Activated T-cell treated with anti-CD3 and anti-CD28 coated beads, Interleukin-2, amount 50 U/mL, for 4 hours (primary cell): ENCODE results near the gene MAN1C1. TPM values are rescaled to one million over a fixed set of nuclear protein-coding genes. Genes with fewer than 3 reads are reported as not detected.

Source experiments
- ATAC-seq, 2 donors: fragments of 200-7000 bp; cut with Tn5 transposase; one replicate each; pipeline ENCODE4 v1.10.0; 2021
- DNase-seq: peaks from one replicate; pipeline ENCODE4 v3.0.0-alpha.2; 2020
- H3K27me3 Mint-ChIP-seq: one replicate; pipeline ENCODE4 v1.8.0; 2021; ENCODE audit warnings: low read depth, mixed read lengths
- H3K36me3 Mint-ChIP-seq: one replicate; pipeline ENCODE4 v1.8.0; 2022; ENCODE audit warnings: mixed read lengths; ENCODE audit not compliant: insufficient read depth
- H3K4me1 Mint-ChIP-seq: one replicate; pipeline ENCODE4 v1.8.0; 2021; ENCODE audit warnings: low read depth, mixed read lengths
- H3K4me3 Mint-ChIP-seq: one replicate; pipeline ENCODE4 v1.8.0; 2021; ENCODE audit warnings: mild to moderate bottlenecking, moderate library complexity, mixed read lengths
- H3K9me3 Mint-ChIP-seq: one replicate; pipeline ENCODE4 v1.8.0; 2021; ENCODE audit warnings: mixed read lengths
- total RNA-seq, 3 donors: library from RNA; stranded (reverse); gene quantifications; one replicate each; pipeline ENCODE4 v1.2.1, GENCODE V29; 2021

MAN1C1 gene
- total RNA-seq, 3 donors from 2014 or later, result 2.7 to 5.7 (median 3.1) TPM

GRCh38 chr1:25675729-25676476 is 59.3 kb downstream of the MAN1C1 start:
- Mint-ChIP-seq H3K9me3 (no peaks in the 10 kb centered on the region), H3K4me1 (peaks cover 80% of the 10 kb centered on the region), H3K27me3 (no peaks in the 10 kb centered on the region), H3K36me3 (peaks cover 10% of the 10 kb centered on the region), H3K4me3 (peak overlapping the region; percentile 61)
- DNase-seq (peak; percentile 64), ATAC-seq (peak; percentile 89 to 90)

DNA sequence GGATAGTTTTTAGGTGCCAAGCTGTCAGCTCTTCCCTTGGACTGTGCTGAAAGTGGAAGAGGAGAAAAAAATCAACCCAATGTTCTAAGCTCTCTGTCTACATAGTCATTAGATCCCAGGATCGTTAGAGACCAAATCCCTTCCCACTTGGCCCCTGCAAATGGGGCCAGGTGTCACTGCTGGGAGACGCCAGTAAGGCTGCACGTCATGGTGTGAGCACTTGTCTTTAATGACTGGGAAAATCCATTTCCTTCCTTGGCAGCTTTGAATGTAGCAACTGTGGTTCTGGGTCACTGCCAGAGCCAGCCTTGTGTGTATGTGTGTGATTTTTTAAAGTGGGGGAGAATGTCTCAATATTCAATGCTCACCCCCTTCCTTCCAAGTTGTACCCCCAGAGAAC is 59.9 kb downstream of the MAN1C1 start:
- Mint-ChIP-seq H3K9me3 (no peaks in the 10 kb centered on the region), H3K4me3 (peak overlapping the region; percentile 61), H3K4me1 (peaks cover 77% of the 10 kb centered on the region), H3K36me3 (peaks cover 6% of the 10 kb centered on the region), H3K27me3 (no peaks in the 10 kb centered on the region)
- peak; percentile 11 to 19 for ATAC-seq
- DNase-seq, result no peak

DNA sequence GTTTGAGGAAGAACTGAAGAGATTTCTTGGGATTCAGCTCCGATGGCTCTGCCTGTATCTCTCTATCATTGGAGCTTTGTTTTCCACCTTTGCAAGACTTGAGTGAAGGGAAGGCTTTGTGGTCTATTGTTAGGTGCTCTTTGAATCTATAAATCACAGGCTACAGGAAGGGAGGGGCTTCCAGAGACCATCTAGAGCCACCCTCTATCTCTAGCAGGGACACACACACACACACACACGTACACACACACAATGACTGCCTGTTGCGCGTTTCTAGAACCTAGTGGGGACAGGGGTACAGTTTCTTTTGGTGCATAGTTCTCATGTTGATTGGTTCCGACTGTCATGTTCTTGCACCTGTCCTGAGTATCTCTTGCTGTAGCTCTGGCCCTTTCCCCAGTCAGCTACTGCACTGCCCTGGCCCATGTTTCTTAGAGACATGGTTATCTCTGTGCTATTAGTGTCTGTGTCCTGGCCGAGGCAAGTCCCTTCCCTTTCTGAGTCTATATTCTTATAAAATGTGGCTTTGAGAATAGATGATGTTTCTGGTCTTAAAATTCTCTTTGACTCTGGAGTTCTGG is 60.7 kb downstream of the MAN1C1 start:
- H3K9me3 Mint-ChIP-seq, result no peaks in the 10 kb centered on the region
- H3K4me3 Mint-ChIP-seq, result peak overlapping the region; percentile 61
- H3K36me3 Mint-ChIP-seq, result peaks cover 4% of the 10 kb centered on the region
- H3K4me1 Mint-ChIP-seq, result peaks cover 76% of the 10 kb centered on the region
- H3K27me3 Mint-ChIP-seq, result no peaks in the 10 kb centered on the region
- ATAC-seq (no peak), DNase-seq (no peak)

DNA sequence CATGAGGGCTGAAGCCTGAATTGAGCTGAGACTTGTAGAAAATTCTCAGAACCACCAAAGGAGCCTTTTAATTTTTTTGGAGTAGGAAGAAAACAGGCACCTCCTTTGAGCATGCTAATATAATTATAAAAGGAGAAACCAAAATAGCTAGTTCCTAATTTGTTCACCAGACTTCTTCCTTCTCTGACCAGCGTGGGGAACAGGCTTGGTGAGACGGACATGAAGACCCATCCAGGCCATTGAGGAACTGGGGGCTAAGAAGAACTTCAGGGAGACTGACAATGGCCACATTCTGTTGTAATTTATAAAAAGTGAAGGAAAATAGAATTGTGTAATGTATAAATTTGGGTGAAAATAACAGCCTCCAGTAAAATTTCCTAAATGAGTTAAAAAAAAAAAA is 62.6 kb downstream of the MAN1C1 start:
- Mint-ChIP-seq H3K36me3 (peaks cover 4% of the 10 kb centered on the region), H3K27me3 (no peaks in the 10 kb centered on the region), H3K9me3 (no peaks in the 10 kb centered on the region), H3K4me1 (peaks cover 64% of the 10 kb centered on the region), H3K4me3 (peak overlapping the region; percentile 4)
- no peak for DNase-seq
- ATAC-seq, result no peak

DNA sequence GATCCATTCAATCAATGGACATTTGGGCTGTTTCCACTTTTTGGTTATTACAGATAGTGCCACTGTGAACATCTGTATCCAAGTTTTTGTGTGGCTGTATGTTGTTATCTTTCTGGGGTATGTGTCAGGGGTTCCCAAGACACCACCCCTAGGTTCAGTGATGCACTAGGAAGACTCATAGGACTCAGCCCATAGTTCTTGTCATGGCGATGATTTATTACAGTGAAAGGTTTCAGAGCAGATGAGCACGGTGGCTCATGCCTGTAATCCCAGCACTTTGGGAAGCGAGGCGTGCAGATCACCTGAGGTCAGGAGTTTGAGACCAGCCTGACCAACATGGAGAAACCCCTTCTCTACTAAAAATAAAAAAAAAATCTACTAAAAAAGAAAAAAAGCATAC is 64.1 kb downstream of the MAN1C1 start:
- H3K27me3 Mint-ChIP-seq, result no peaks in the 10 kb centered on the region
- H3K4me3 Mint-ChIP-seq, result no peak overlapping the region
- H3K9me3 Mint-ChIP-seq, result no peaks in the 10 kb centered on the region
- peaks cover 51% of the 10 kb centered on the region for H3K4me1 Mint-ChIP-seq
- ATAC-seq (no peak), DNase-seq (no peak)
- peaks cover 4% of the 10 kb centered on the region for H3K36me3 Mint-ChIP-seq

DNA sequence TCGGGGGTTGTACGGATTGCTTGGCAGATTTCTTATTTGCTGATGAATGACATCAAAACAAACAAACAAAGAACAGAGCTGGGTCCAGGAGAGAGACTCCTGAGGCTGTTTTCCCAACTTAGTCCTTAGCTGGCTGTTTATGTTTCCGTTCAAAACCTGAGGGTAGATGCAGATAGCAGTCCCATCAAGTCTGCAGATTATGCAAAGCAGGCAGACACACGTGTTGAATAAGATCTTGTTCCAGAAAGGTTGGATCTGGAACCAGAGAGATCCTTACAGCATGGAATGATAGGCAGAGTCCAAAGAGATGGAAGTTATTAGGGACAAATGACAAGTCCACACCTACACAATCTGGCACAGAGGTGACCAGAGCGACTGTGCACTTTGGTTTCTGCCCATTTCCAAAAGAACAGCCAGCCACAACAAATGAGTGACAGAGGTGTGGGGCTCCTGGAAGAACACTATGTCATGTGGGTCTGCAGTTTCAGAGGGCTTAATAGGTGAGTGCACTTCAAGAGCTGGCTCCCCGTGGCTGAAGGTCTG is 65.5 kb downstream of the MAN1C1 start:
- no peak for ATAC-seq

GRCh38 chr1:25683177-25683576 is 66.6 kb downstream of the MAN1C1 start:
- no peak for DNase-seq
- Mint-ChIP-seq H3K27me3 (no peaks in the 10 kb centered on the region), H3K4me3 (no peak overlapping the region), H3K36me3 (peaks cover 8% of the 10 kb centered on the region), H3K4me1 (peaks cover 36% of the 10 kb centered on the region), H3K9me3 (no peaks in the 10 kb centered on the region)
- ATAC-seq, result no peak

More for the DNA sequence above, 65.5 kb downstream of the MAN1C1 start:
- Mint-ChIP-seq H3K27me3 (no peaks in the 10 kb centered on the region), H3K4me3 (no peak overlapping the region), H3K36me3 (peaks cover 8% of the 10 kb centered on the region), H3K4me1 (peaks cover 41% of the 10 kb centered on the region), H3K9me3 (no peaks in the 10 kb centered on the region)
- DNase-seq, result no peak

DNA sequence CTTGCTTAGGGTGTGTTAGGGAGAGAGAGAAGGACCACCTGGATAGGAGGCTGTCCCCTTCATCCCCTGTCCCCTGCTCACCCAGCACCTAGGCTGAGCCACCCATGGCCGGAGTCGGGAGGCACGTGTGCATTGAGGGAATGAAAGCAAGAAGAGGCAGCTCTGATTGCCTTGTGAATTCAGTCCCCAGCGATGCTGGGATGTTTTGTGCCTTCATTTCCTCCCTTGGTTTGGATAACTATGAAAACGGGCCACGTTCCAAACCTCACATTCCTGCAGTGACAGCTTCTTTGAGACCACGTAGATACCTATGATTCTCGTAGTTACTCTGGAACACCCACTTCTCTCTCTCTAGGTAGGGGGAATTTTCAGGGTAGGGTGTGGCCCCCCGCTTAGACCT is 67.1 kb downstream of the MAN1C1 start:
- H3K4me3 Mint-ChIP-seq, result no peak overlapping the region
- no peak for DNase-seq
- no peaks in the 10 kb centered on the region for H3K27me3 Mint-ChIP-seq
- H3K9me3 Mint-ChIP-seq, result no peaks in the 10 kb centered on the region
- ATAC-seq, result no peak
- H3K36me3 Mint-ChIP-seq, result peaks cover 8% of the 10 kb centered on the region
- peaks cover 32% of the 10 kb centered on the region for H3K4me1 Mint-ChIP-seq

DNA sequence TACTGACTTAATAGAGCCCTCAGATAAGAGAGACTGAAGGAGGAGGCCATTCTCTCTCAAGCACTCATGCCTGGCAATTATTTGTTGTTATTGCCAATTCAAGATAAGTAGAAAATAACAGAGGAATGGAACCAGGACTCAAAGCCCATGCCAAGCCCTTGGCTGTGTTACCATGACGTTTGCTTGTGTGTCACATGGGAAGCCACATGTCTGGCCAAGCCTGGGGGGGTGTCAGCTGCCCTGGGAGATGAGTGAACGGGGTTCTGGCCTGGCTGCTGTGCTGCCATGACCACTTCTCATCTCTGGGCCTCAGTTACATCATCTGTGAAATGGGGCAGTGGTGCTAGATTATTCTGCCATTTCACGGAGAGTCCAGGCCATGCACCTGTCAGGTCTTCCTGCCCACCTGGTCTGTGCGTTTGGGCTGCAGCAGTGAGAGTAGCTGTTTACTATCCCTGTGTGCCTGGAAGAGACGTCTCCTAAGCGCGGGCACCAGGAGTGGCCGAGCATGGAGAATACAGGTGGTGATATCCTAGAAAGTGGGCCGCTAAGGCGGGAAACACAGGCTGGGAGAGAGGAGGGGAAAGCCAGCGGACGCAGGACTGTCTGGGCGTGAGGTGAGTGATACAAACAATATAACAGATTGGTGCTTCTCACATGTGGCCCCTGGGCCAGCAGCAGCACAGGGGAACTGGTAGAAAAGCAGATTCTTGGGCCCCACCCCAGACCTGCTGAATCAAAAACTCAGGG is 67.8 kb downstream of the MAN1C1 start:
- peaks cover 31% of the 10 kb centered on the region for H3K4me1 Mint-ChIP-seq
- no peak for DNase-seq
- no peak overlapping the region for H3K4me3 Mint-ChIP-seq
- no peak for ATAC-seq
- H3K36me3 Mint-ChIP-seq, result peaks cover 8% of the 10 kb centered on the region
- H3K27me3 Mint-ChIP-seq, result no peaks in the 10 kb centered on the region
- no peaks in the 10 kb centered on the region for H3K9me3 Mint-ChIP-seq

DNA sequence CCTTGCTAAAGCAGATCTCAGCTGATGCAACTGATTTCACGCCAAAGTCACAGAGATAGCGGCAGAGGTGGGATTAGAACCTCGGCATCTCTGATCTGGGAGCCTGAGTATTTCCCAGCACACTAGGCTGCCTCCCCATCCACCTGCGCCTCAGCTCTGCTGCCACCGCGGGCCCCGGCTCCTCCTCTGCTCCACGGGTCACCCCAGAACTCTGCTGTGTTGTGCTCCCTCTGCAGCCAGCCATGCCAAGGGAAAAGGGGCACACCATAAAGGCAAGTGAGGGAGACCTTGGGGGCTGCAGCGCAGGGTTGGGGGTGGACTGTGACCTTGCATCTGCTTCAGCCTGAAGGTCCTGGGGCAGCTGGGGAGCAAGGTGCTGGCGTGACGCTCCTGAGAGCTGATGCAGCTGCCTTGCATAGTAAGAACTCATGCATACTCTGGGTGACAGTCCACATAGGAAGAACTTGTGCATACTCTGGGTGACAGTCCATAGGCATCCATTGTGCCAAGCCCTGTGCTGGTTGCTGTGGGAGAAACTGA is 68.7 kb downstream of the MAN1C1 start:
- DNase-seq (no peak), ATAC-seq (no peak)
- peaks cover 8% of the 10 kb centered on the region for H3K36me3 Mint-ChIP-seq
- no peaks in the 10 kb centered on the region for H3K27me3 Mint-ChIP-seq
- H3K4me3 Mint-ChIP-seq, result no peak overlapping the region
- no peaks in the 10 kb centered on the region for H3K9me3 Mint-ChIP-seq
- H3K4me1 Mint-ChIP-seq, result peaks cover 33% of the 10 kb centered on the region

GRCh38 chr1:25685938-25686665 is 69.5 kb downstream of the MAN1C1 start:
- H3K4me1 Mint-ChIP-seq, result peaks cover 32% of the 10 kb centered on the region
- ATAC-seq, result no peak
- no peaks in the 10 kb centered on the region for H3K9me3 Mint-ChIP-seq
- H3K27me3 Mint-ChIP-seq, result no peaks in the 10 kb centered on the region
- no peak overlapping the region for H3K4me3 Mint-ChIP-seq
- no peak for DNase-seq
- H3K36me3 Mint-ChIP-seq, result peaks cover 5% of the 10 kb centered on the region

DNA sequence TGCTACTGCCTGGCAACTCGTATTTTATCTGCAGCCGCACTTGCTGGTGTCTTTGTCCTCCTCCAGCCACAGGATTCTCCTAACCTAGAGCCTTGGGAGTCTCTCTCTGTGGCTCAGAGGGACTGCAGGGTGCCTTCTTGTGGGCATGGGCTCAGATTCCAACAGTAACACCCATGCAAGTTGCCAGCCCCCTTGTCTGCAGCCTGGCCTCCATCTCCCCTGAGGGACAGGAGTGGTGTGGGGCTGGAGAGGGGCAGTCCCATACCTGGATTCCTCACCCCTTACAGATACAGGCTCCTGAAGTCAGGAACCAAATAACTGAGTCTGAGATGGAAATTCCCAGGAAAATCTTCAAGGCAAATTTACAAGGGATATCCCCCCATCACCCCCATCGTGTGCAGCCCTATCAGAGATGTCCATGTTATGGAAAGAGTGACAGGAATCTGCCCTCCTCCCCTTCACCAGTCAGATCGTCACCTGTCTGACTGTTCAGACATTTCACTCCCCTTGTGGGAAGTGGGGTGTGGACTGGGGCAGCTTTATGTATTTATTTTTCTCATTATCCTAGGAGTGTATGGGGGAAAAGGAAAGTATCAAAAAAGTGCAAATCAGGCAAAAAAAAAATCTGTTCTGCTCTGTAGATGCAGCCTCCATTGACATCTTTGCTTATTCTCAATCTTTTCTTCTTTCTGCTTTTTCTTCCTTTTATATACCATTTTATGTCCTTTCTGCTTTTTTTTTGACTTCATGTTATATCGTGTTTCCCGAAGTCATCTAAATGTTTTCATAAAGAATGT is 70.8 kb downstream of the MAN1C1 start:
- Mint-ChIP-seq H3K4me3 (no peak overlapping the region), H3K36me3 (peaks cover 5% of the 10 kb centered on the region), H3K27me3 (no peaks in the 10 kb centered on the region), H3K4me1 (peaks cover 29% of the 10 kb centered on the region), H3K9me3 (no peaks in the 10 kb centered on the region)
- ATAC-seq, result no peak
- DNase-seq, result no peak

DNA sequence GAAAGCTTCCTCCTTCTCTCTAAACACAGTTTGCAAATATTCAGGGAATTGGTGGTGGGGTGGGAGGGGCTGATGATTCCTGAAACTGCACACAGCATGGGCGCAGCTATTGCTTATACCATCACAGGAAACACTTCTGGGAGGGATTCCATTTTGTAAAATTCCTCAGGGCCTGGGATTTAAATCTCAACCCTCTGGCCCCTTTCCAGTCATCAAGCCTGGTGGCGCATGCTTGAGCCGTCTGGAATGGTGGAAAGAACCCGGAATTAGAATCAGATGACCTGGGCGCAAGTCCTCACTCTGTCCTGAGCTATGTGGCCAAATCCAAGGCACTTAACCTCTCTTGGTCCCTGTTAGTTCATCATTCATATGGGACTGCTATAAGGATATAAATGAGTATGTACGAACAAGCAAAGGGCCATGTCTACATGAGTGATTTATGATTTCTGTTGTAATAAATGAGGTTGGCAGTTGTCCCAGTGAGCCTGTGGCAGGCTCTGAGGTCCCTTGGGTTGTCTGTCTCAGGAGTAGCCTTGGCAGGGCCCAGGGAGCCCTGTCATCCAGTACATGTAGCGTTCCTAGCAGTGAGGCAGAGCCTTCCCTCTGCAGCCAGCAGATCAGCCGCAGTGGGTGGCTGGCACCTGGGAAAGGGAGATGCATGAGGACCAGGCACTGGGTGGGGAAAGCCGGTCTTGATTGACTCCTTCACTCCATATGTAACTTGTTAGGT is 72.0 kb downstream of the MAN1C1 start:
- Mint-ChIP-seq H3K9me3 (no peaks in the 10 kb centered on the region), H3K4me3 (no peak overlapping the region), H3K27me3 (no peaks in the 10 kb centered on the region), H3K36me3 (peaks cover 5% of the 10 kb centered on the region), H3K4me1 (peaks cover 25% of the 10 kb centered on the region)
- ATAC-seq (no peak), DNase-seq (no peak)
